Measurements from ENCODE around the gene CPPED1.

The CPPED1 gene

GRCh38 chr16:12728469-12728868 lies 75.2 kb downstream of the CPPED1 start:
- DNase-seq: no peak

GRCh38 chr16:12724226-12724625 lies 79.5 kb downstream of the CPPED1 start:
- DNase-seq: no peak

GRCh38 chr16:12723681-12724080 lies 80.0 kb downstream of the CPPED1 start:
- no peak for DNase-seq

- no peak for DNase-seq
Observed at GRCh38 chr16:12721841-12722421, 81.8 kb downstream of the CPPED1 start.

GRCh38 chr16:12719972-12720371 lies 83.7 kb downstream of the CPPED1 start:
- DNase-seq: no peak

GRCh38 chr16:12716658-12717057 lies 87.0 kb downstream of the CPPED1 start:
- DNase-seq: no peak

- DNase-seq: no peak
Observed at GRCh38 chr16:12709807-12710206, 93.9 kb downstream of the CPPED1 start.

- no peak for DNase-seq
Observed at GRCh38 chr16:12708266-12708665, 95.4 kb downstream of the CPPED1 start.

GRCh38 chr16:12706628-12707027 lies 97.1 kb downstream of the CPPED1 start:
- DNase-seq: no peak

GRCh38 chr16:12704492-12705111 lies 99.1 kb downstream of the CPPED1 start:
- no peak for DNase-seq

- DNase-seq: no peak
Observed at GRCh38 chr16:12703935-12704334, 99.8 kb downstream of the CPPED1 start.

- no peak for DNase-seq
Observed at GRCh38 chr16:12700161-12700560, 103.5 kb downstream of the CPPED1 start.

GRCh38 chr16:12699161-12699560 lies 104.5 kb downstream of the CPPED1 start:
- DNase-seq: no peak

GRCh38 chr16:12697437-12697836 lies 106.2 kb downstream of the CPPED1 start:
- DNase-seq: no peak

- no peak for DNase-seq
Observed at GRCh38 chr16:12695454-12695853, 108.2 kb downstream of the CPPED1 start.

GRCh38 chr16:12690024-12690423 lies 113.7 kb downstream of the CPPED1 start:
- DNase-seq: no peak

GRCh38 chr16:12688951-12689850 lies 114.5 kb downstream of the CPPED1 start:
- peak; percentile 26 for DNase-seq

- no peak for DNase-seq
Observed at GRCh38 chr16:12685806-12686205, 117.9 kb downstream of the CPPED1 start.

GRCh38 chr16:12682432-12683165 lies 121.1 kb downstream of the CPPED1 start:
- no peak for DNase-seq

- no peak for DNase-seq
Observed at GRCh38 chr16:12681653-12682052, 122.0 kb downstream of the CPPED1 start.

GRCh38 chr16:12680531-12680930 lies 123.2 kb downstream of the CPPED1 start:
- DNase-seq: no peak

- no peak for DNase-seq
Observed at GRCh38 chr16:12679660-12680272, 123.9 kb downstream of the CPPED1 start.

- no peak for DNase-seq
Observed at GRCh38 chr16:12678983-12679382, 124.7 kb downstream of the CPPED1 start.
